Brain microvascular endothelial cell (primary cell): Measurements from ENCODE around the gene TFCP2L1.

Experiments
- DNase-seq: peaks from one replicate; pipeline ENCODE4 v3.0.0-alpha.2; 2020
- H3K27ac ChIP-seq: fragments of 250-450 bp; sonication (Bioruptor Pico); 2 replicates; pipeline ENCODE4 v1.5.1; 2020; ENCODE audit warnings: mild to moderate bottlenecking, moderate library complexity
- H3K27me3 ChIP-seq: fragments of 250-450 bp; sonication (Bioruptor Pico); replicated peaks from 2 replicates; pipeline ENCODE4 v1.5.1; 2020; ENCODE audit warnings: mild to moderate bottlenecking
- H3K36me3 ChIP-seq: fragments of 250-450 bp; sonication (Bioruptor Pico); replicated peaks from 2 replicates; pipeline ENCODE4 v1.5.1; 2020; ENCODE audit warnings: mild to moderate bottlenecking
- H3K4me3 ChIP-seq: 2 replicates; pipeline ENCODE4 v1.5.1; 2011; ENCODE audit warnings: low read depth, mild to moderate bottlenecking, control low read depth, low read length, moderate library complexity
- in situ Hi-C: cut with HindIII; loops from 2 replicates; pipeline ENCODE4 v1.10.0; 2017; ENCODE audit warnings: low sequenced_read_pairs, low pct_ligation_motif_present
- TF ChIP-seq, protein P1 (sequence below): IDR thresholded peaks from 2 replicates; pipeline ENCODE4 v1.5.1; 2011; ENCODE audit warnings: low read depth, mild to moderate bottlenecking, moderate library complexity, low read length, control low read depth, inconsistent platforms; ENCODE audit errors: missing control alignments

Gene TFCP2L1

GRCh38 chr2:121178730-121179129 is 106.3 kb downstream of the TFCP2L1 start:
- no peak overlapping the region for H3K4me3 ChIP-seq
- H3K36me3 ChIP-seq, result no peaks in the 10 kb centered on the region
- no peak for DNase-seq
- in situ Hi-C loops, result no loop called here
- TF ChIP-seq, protein P1, sequence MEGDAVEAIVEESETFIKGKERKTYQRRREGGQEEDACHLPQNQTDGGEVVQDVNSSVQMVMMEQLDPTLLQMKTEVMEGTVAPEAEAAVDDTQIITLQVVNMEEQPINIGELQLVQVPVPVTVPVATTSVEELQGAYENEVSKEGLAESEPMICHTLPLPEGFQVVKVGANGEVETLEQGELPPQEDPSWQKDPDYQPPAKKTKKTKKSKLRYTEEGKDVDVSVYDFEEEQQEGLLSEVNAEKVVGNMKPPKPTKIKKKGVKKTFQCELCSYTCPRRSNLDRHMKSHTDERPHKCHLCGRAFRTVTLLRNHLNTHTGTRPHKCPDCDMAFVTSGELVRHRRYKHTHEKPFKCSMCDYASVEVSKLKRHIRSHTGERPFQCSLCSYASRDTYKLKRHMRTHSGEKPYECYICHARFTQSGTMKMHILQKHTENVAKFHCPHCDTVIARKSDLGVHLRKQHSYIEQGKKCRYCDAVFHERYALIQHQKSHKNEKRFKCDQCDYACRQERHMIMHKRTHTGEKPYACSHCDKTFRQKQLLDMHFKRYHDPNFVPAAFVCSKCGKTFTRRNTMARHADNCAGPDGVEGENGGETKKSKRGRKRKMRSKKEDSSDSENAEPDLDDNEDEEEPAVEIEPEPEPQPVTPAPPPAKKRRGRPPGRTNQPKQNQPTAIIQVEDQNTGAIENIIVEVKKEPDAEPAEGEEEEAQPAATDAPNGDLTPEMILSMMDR, result no peak
- H3K27ac ChIP-seq, result no peak overlapping the region
- no peaks in the 10 kb centered on the region for H3K27me3 ChIP-seq

GRCh38 chr2:121177896-121178295 is 107.1 kb downstream of the TFCP2L1 start:
- H3K27ac ChIP-seq, result no peak overlapping the region
- H3K27me3 ChIP-seq, result no peaks in the 10 kb centered on the region
- in situ Hi-C loops, result no loop called here
- TF ChIP-seq, protein P1, result no peak
- DNase-seq, result no peak
- H3K36me3 ChIP-seq, result no peaks in the 10 kb centered on the region
- H3K4me3 ChIP-seq, result no peak overlapping the region

- TF ChIP-seq, protein P1, result no peak
- H3K4me3 ChIP-seq, result no peak overlapping the region
- DNase-seq, result no peak
- no peaks in the 10 kb centered on the region for H3K36me3 ChIP-seq
- in situ Hi-C loops, result no loop called here
- H3K27me3 ChIP-seq, result no peaks in the 10 kb centered on the region
- no peak overlapping the region for H3K27ac ChIP-seq
Measured at GRCh38 chr2:121175326-121175725, 109.7 kb downstream of the TFCP2L1 start.

DNA sequence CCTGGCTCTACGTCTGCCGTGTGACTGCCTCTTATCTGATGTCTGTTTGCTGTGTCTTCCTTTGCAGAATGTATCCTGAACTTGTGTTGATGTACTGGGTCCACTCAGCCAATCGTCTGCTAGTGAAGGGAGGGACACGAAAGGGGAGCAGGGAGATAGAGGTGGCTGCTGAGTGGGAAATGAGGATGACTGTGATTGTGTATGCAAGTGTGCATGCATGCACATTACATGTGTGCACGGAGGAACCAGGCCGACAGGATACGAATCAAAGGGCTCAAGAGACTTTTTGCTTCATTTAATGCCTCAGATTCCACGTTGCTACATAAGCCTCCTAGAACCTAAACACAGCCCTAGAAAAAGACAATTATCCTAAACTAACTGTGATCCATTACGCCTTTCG is 111.2 kb downstream of the TFCP2L1 start:
- DNase-seq, result no peak
- Histone ChIP-seq H3K4me3 (no peak overlapping the region), H3K36me3 (no peaks in the 10 kb centered on the region), H3K27ac (no peak overlapping the region), H3K27me3 (no peaks in the 10 kb centered on the region)
- in situ Hi-C loops, result no loop called here
- TF ChIP-seq, protein P1, result no peak

- in situ Hi-C loops, result no loop called here
- Histone ChIP-seq H3K36me3 (no peaks in the 10 kb centered on the region), H3K4me3 (no peak overlapping the region), H3K27me3 (no peaks in the 10 kb centered on the region), H3K27ac (no peak overlapping the region)
- TF ChIP-seq, protein P1, result no peak
- DNase-seq, result no peak
Measured at GRCh38 chr2:121173112-121173511, 111.9 kb downstream of the TFCP2L1 start.

DNA sequence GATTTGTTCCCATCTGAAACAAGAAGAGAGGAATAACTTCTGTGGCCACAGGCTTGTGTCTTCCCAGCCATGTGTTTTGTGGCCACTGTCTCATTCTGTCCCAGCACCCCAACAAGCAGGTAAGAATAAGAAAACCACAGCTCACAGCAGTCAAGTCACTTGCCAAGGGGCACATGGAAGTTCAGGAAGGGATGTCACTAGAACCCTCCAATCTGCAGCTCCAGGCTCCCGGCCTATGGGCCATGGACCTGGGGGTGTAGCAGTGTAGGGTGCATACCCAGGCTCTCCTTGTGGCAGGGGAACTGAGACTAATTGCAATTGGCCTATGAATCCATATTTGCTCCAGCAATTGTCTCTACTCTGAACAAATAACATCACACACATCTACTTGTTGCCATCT is 112.5 kb downstream of the TFCP2L1 start:
- TF ChIP-seq, protein P1, result no peak
- H3K27ac ChIP-seq, result no peak overlapping the region

More for the DNA sequence above, 112.5 kb downstream of the TFCP2L1 start:
- in situ Hi-C loops, result no loop called here
- H3K27me3 ChIP-seq, result no peaks in the 10 kb centered on the region
- DNase-seq, result no peak
- no peaks in the 10 kb centered on the region for H3K36me3 ChIP-seq
- H3K4me3 ChIP-seq, result no peak overlapping the region
